K562 (cell line): ENCODE results near the gene FGFRL1. TPM values are rescaled to one million over a fixed set of nuclear protein-coding genes. Genes with fewer than 3 reads are reported as not detected.

Experiments
- ATAC-seq: fragments of 200-7000 bp; cut with Tn5 transposase; 3 replicates; pipeline ENCODE4 v1.9.1; 2020; ENCODE audit warnings: moderate library complexity
- BruUV-seq: library from RNA; stranded (reverse); fragments of 400-500 nt; replicated peaks from 2 replicates; lab custom pipeline; 2021; lab: Mats Ljungman, UMichigan
- CTCF ChIA-PET: fragments of 300-600 bp; formaldehyde crosslinking; extraction: SDS; loops from one replicate; lab custom pipeline; 2021; ENCODE audit warnings: low intra/inter-chr PET ratio; lab: Yijun Ruan, JAX
- POLR2A ChIA-PET: fragments of 300-600, 350-650 bp; sonication (Branson Sonifier 250); formaldehyde crosslinking; extraction: SDS; loops from one replicate; lab custom pipeline; 2021; ENCODE audit warnings: antibody characterized with exemption, inconsistent platforms; lab: Yijun Ruan, JAX
- DNase-seq, 4 experiments: peaks; one replicate each; pipeline versions ENCODE4 v3.0.0 to v3.0.0-alpha.2; 2011 to 2018; ENCODE audit warnings: low spot score in 3 of 4, mixed read lengths in 3 of 4; ENCODE audit errors: extremely low read depth in 1 of 4
- FAIRE-seq: peaks from 2 replicates; lab custom pipeline; 2011; peaks lifted over from hg19 to GRCh38; lab: Jason Lieb, UNC
- H2AFZ ChIP-seq: 2 replicates; pipeline ENCODE4 v1.6.0; 2011; ENCODE audit warnings: low read depth, low read length, control low read depth, inconsistent platforms
- H3K27ac ChIP-seq: fragments of 200-600 bp; 3 replicates; pipeline ENCODE4 v1.8.0; 2011; ENCODE audit warnings: low read depth, mild to moderate bottlenecking, control low read depth, inconsistent platforms, low read length, moderate library complexity, mixed read lengths; ENCODE audit errors: extremely low read depth
- H3K27me3 ChIP-seq, 2 experiments: fragments of 300-600 bp in 1 of 2; 2 replicates in 1 of 2; 3 replicates in 1 of 2; pipeline versions ENCODE4 v1.6.0 to v1.8.0; 2011; ENCODE audit warnings: inconsistent platforms in 2 of 2, low read length in 2 of 2, mild to moderate bottlenecking in 1 of 2, mixed read lengths in 1 of 2, moderate library complexity in 1 of 2; ENCODE audit not compliant: control insufficient read depth in 2 of 2, insufficient read depth in 2 of 2
- H3K36me3 ChIP-seq: fragments of 300-600 bp; 3 replicates; pipeline ENCODE4 v1.8.0; 2011; ENCODE audit warnings: mild to moderate bottlenecking, low read length, inconsistent platforms; ENCODE audit not compliant: control insufficient read depth, insufficient read depth
- H3K4me1 ChIP-seq, 2 experiments: fragments of 200-600 bp in 1 of 2; replicated peaks in 1 of 2; 2 replicates in 1 of 2; 3 replicates in 1 of 2; pipeline versions ENCODE4 v1.5.1 to v1.8.0; 2011; ENCODE audit warnings: inconsistent platforms in 2 of 2, low read length in 2 of 2, mild to moderate bottlenecking in 1 of 2, mixed read lengths in 1 of 2, moderate library complexity in 1 of 2; ENCODE audit not compliant: control insufficient read depth in 2 of 2, insufficient read depth in 2 of 2
- H3K4me2 ChIP-seq: 2 replicates; pipeline ENCODE4 v1.6.1; 2011; ENCODE audit warnings: low read length, control low read depth, inconsistent platforms, mixed read lengths; ENCODE audit not compliant: insufficient read depth
- H3K4me3 ChIP-seq: fragments of 200-600 bp; sonication (generic), shearing (Covaris generic); 2 replicates; pipeline ENCODE4 v1.5.1; 2016; ENCODE audit warnings: control low read depth, inconsistent platforms
- H3K79me2 ChIP-seq: fragments of 200-600 bp; 3 replicates; pipeline ENCODE4 v1.8.0; 2011; ENCODE audit warnings: low read length, inconsistent platforms; ENCODE audit not compliant: control insufficient read depth, insufficient read depth
- H3K9ac ChIP-seq, 2 experiments: 2 replicates each; pipeline versions ENCODE4 v1.6.0 to v1.6.1; 2011; ENCODE audit warnings: low read depth in 2 of 2, low read length in 2 of 2, control low read depth in 1 of 2, inconsistent platforms in 1 of 2, mild to moderate bottlenecking in 1 of 2, mixed read lengths in 1 of 2; ENCODE audit not compliant: insufficient read depth in 1 of 2
- H3K9me1 ChIP-seq: one replicate; pipeline ENCODE4 v1.6.0; 2011; ENCODE audit warnings: inconsistent platforms, mild to moderate bottlenecking, low read length, moderate library complexity; ENCODE audit not compliant: control insufficient read depth, insufficient read depth
- H3K9me3 ChIP-seq: replicated peaks from 2 replicates; pipeline ENCODE4 v1.5.1; 2011; ENCODE audit warnings: low read depth, low read length, inconsistent platforms; ENCODE audit not compliant: control insufficient read depth, insufficient read depth
- H4K20me1 ChIP-seq: replicated peaks from 2 replicates; pipeline ENCODE4 v1.6.1; 2011; ENCODE audit warnings: low read length, inconsistent platforms, mixed read lengths; ENCODE audit not compliant: control insufficient read depth, insufficient read depth
- ETV6 ChIP-seq, 3 experiments: fragments of 150-350 bp in 1 of 3; sonication (generic) in 1 of 3; formaldehyde crosslinking in 1 of 3; IDR thresholded peaks; 2 replicates each; pipeline versions ENCODE4 v1.6.1 to v1.8.0; 2014 to 2022; ENCODE audit warnings: borderline replicate concordance in 2 of 3, low read depth in 2 of 3, antibody characterized with exemption in 1 of 3, low read length in 1 of 3, mild to moderate bottlenecking in 1 of 3, missing genetic modification reagents in 1 of 3
- PCBP1 ChIP-seq: fragments of 200-400 bp; formaldehyde crosslinking; IDR thresholded peaks from 2 replicates; pipeline ENCODE4 v1.6.1; 2018; ENCODE audit warnings: mild to moderate bottlenecking, low read depth, low read length; ENCODE audit not compliant: poor library complexity, severe bottlenecking
- POLR2G ChIP-seq: fragments of 200-400 bp; formaldehyde crosslinking; IDR thresholded peaks from 2 replicates; pipeline ENCODE4 v1.6.1; 2017; ENCODE audit warnings: low read depth, mild to moderate bottlenecking, antibody characterized with exemption, low read length, moderate library complexity
- U2AF2 ChIP-seq: fragments of 200-400 bp; formaldehyde crosslinking; optimal IDR thresholded peaks from 2 replicates; pipeline ENCODE3; 2017; ENCODE audit warnings: low read depth, mild to moderate bottlenecking, low read length
- ZNF174 ChIP-seq: fragments of 250-450 bp; sonication (Bioruptor Pico); IDR thresholded peaks from 2 replicates; pipeline ENCODE4 v1.4.0; 2020; ENCODE audit warnings: mild to moderate bottlenecking
- WGBS: fragments of 100-300 bp; shearing (Covaris generic); methylation state at CpG from one replicate; pipeline ENCODE4 v1.1.6; 2016; ENCODE audit warnings: low coverage, mixed read lengths; ENCODE audit not compliant: insufficient coverage; ENCODE audit errors: missing lambda C conversion rate; 5-methylcytosine and 5-hydroxymethylcytosine counted together
- in situ Hi-C: fragments of 300-500 bp; cut with MboI; formaldehyde crosslinking; loops from 4 replicates; pipeline ENCODE4 v1.15.0; 2018; ENCODE audit warnings: inconsistent platforms, mixed read lengths
- intact Hi-C: fragments of 100-400 bp; cut with micrococcal nuclease; formaldehyde crosslinking; loops from 2 replicates; pipeline ENCODE4 v1.14.2; 2022
- polyA plus RNA-seq, 8 experiments: library from polyadenylated mRNA; depleted of rRNA in 4 of 8; stranded (reverse) in 5 of 8; unstranded in 3 of 8; fragments of >200 nt; fragmentation: Nextera tagmentation in 2 of 8; fragmentation: Illumina TruSeq in 1 of 8; extraction: Ambion mirVana in 2 of 8; extraction: Trizol in 1 of 8; gene quantifications; 2 replicates each; pipeline versions ENCODE4 v1.2.1 to v1.2.3, GENCODE V29; 2011 to 2014; ENCODE audit warnings: inconsistent platforms in 1 of 8, missing spikeins in 1 of 8
- total RNA-seq, 7 experiments: library from RNA; depleted of rRNA in 6 of 7; stranded (reverse); fragments of >200 nt in 6 of 7; fragmentation: Illumina TruSeq in 2 of 7; extraction: Trizol in 2 of 7; gene quantifications; 2 replicates each; pipeline versions ENCODE4 v1.2.1 to v1.2.3, GENCODE V29; 2011 to 2021; ENCODE audit warnings: low replicate concordance in 1 of 7

FGFRL1 gene
- total and polyA plus RNA-seq, 9 of the 15 experiments (the other 6 are each of a cell fraction or from before 2014, with no cell fraction given), result 0.34 to 49.9 (median 14.6) TPM

- DNase-seq, result no peak
- peak overlapping the region; percentile 86 for H2AFZ ChIP-seq
- no peaks in the 10 kb centered on the region for H4K20me1 ChIP-seq
- H3K9me1 ChIP-seq, result no peaks in the 10 kb centered on the region
- ChIA-PET CTCF (interaction anchor here (0.7 to 1.4 kb wide), 3 partner anchors 96 to 245 kb away, joined by 5 to 7 read pairs (median 5); no protein-coding TSS in a partner anchor), POLR2A (interaction anchor here (0.5 to 1.1 kb wide), 8 partner anchors 8 to 422 kb away, joined by 3 to 7 read pairs (median 3); no protein-coding TSS in a partner anchor)
- no peaks in the 10 kb centered on the region for H3K27me3 ChIP-seq
- H3K36me3 ChIP-seq, result peaks cover 22% of the 10 kb centered on the region; the same call in 1 of the 3 replicates
- no peaks in the 10 kb centered on the region; the same call in 1 of the 2 replicates for H3K9me3 ChIP-seq
- peak overlapping the region; percentile 85 for H3K4me2 ChIP-seq
- H3K4me1 ChIP-seq, result peaks cover 27 to 72% of the 10 kb centered on the region in 2 experiments
- no peak for ATAC-seq
- TF ChIP-seq PCBP1 (peak; percentile 4), U2AF2 (no peak), ETV6 (IDR thresholded peaks at IDR 0.05; ENCODE audit: borderline replicate concordance in 1 of 2, low read depth in 2 of 2, low read length in 1 of 2) (no peak), ETV6 (CRISPR knock-in tag; IDR thresholded peaks at IDR 0.05; ENCODE audit: borderline replicate concordance) (no peak), ZNF174 (CRISPR knock-in tag) (no peak), POLR2G (peak; percentile 10; the same call in 1 of the 2 replicates)
- H3K9ac ChIP-seq, result peak overlapping the region; percentile 75 to 90
- in situ Hi-C loops, result no loop called here
- FAIRE-seq, result no peak
- H3K79me2 ChIP-seq, result peaks cover 27% of the 10 kb centered on the region
- peak overlapping the region; percentile 68 for H3K4me3 ChIP-seq
- no TSS peak for BruUV-seq
- peak overlapping the region; percentile 79 for H3K27ac ChIP-seq
- intact Hi-C loops, result loop anchor here (2.0 to 10.0 kb wide), 5 partner anchors 55 to 303 kb away; partner anchors contain the start of genes GAK, SLC49A3 and TMEM175
- 56% methylated on average over 29 of the region's 37 CpGs for WGBS
Observed at GRCh38 chr4:987624-988513, 23.6 kb upstream of the FGFRL1 start.
